SJSA1 (cell line): ENCODE measurements around the gene ZNF683. TPM values are rescaled to one million over a fixed set of nuclear protein-coding genes. Genes with fewer than 3 reads are reported as not detected.
A peak's percentile ranks its signal among the peaks of the same experiment; 100 is the strongest.
"Not testable (repeated sequence)": the region's sequence is repeated elsewhere in the genome, so short reads cannot be mapped to it uniquely, and the experiment has no call there.

Experiments used
- DNase-seq, 2 experiments: peaks; one replicate each; pipeline ENCODE4 v3.0.0-alpha.2; 2015 to 2020; ENCODE audit warnings: low spot score in 2 of 2, low read depth in 1 of 2
- H3K27ac ChIP-seq: fragments of 250-450 bp; sonication (Bioruptor Pico); 2 replicates; pipeline ENCODE4 v1.5.1; 2020; ENCODE audit warnings: mild to moderate bottlenecking, moderate library complexity
- H3K27me3 ChIP-seq: fragments of 250-450 bp; sonication (Bioruptor Pico); replicated peaks from 2 replicates; pipeline ENCODE4 v1.5.1; 2020; ENCODE audit warnings: mild to moderate bottlenecking, moderate library complexity
- H3K36me3 ChIP-seq: fragments of 250-450 bp; sonication (Bioruptor Pico); 2 replicates; pipeline ENCODE4 v1.5.1; 2020; ENCODE audit warnings: mild to moderate bottlenecking
- H3K4me1 ChIP-seq: fragments of 250-450 bp; sonication (Bioruptor Pico); replicated peaks from 2 replicates; pipeline ENCODE4 v1.6.1; 2021; ENCODE audit warnings: mild to moderate bottlenecking
- H3K4me3 ChIP-seq: fragments of 250-450 bp; sonication (Bioruptor Pico); 2 replicates; pipeline ENCODE4 v1.5.1; 2020; ENCODE audit warnings: mild to moderate bottlenecking
- H3K9me3 ChIP-seq: fragments of 250-450 bp; sonication (Bioruptor Pico); replicated peaks from 2 replicates; pipeline ENCODE4 v1.5.1; 2020; ENCODE audit warnings: mild to moderate bottlenecking
- total RNA-seq: library from RNA; depleted of rRNA; stranded (reverse); fragments of >200 nt; shearing (Covaris generic); gene quantifications from 2 replicates; pipeline ENCODE4 v1.2.3, GENCODE V29; 2014; rRNA removed

Gene ZNF683
- total RNA-seq: not detected in 2 replicates

- H3K4me1 ChIP-seq: not testable (repeated sequence)
Observed at GRCh38 chr1:26372611-26373010, at the start of gene ZNF683. TSS of gene ZNF683 (minus strand) at chr1:26372750. CDS start at chr1:26368571, 4,179 bp downstream.

GRCh38 chr1:26419494-26419893 is 46.9 kb upstream of the ZNF683 start:
- peaks cover 14% of the 10 kb centered on the region for H3K4me1 ChIP-seq
- no peak for DNase-seq
- no peak overlapping the region for H3K27ac ChIP-seq
- H3K36me3 ChIP-seq: no peaks in the 10 kb centered on the region
- no peak overlapping the region for H3K4me3 ChIP-seq
- H3K9me3 ChIP-seq: no peaks in the 10 kb centered on the region
- H3K27me3 ChIP-seq: peaks cover 23% of the 10 kb centered on the region; the same call in 1 of the 2 replicates

More at GRCh38 chr1:26372611-26373010, at the start of gene ZNF683:
- not testable (repeated sequence) for H3K9me3 ChIP-seq, H3K27me3 ChIP-seq, H3K36me3 ChIP-seq, H3K27ac ChIP-seq, DNase-seq, H3K4me3 ChIP-seq

GRCh38 chr1:26418865-26419349 is 46.4 kb upstream of the ZNF683 start:
- no peaks in the 10 kb centered on the region for H3K36me3 ChIP-seq
- no peaks in the 10 kb centered on the region for H3K9me3 ChIP-seq
- peaks cover 14% of the 10 kb centered on the region for H3K4me1 ChIP-seq
- no peak overlapping the region for H3K4me3 ChIP-seq
- peaks cover 25% of the 10 kb centered on the region; the same call in 1 of the 2 replicates for H3K27me3 ChIP-seq
- DNase-seq: peak; percentile 35 to 52
- H3K27ac ChIP-seq: no peak overlapping the region

- DNase-seq: peak; percentile 39 to 78
- Histone ChIP-seq H3K4me1 (peaks cover 14% of the 10 kb centered on the region), H3K27me3 (peaks cover 36% of the 10 kb centered on the region), H3K4me3 (no peak overlapping the region), H3K9me3 (no peaks in the 10 kb centered on the region), H3K36me3 (no peaks in the 10 kb centered on the region), H3K27ac (no peak overlapping the region)
Observed at GRCh38 chr1:26417111-26417759, 44.7 kb upstream of the ZNF683 start.

GRCh38 chr1:26413031-26413430 is 40.5 kb upstream of the ZNF683 start:
- Histone ChIP-seq H3K27ac (no peak overlapping the region), H3K27me3 (peaks cover 54% of the 10 kb centered on the region), H3K4me1 (peaks cover 11% of the 10 kb centered on the region), H3K9me3 (no peaks in the 10 kb centered on the region), H3K4me3 (no peak overlapping the region), H3K36me3 (no peaks in the 10 kb centered on the region)
- DNase-seq: no peak

GRCh38 chr1:26412180-26412840 is 39.8 kb upstream of the ZNF683 start:
- H3K4me3 ChIP-seq: no peak overlapping the region
- H3K36me3 ChIP-seq: no peaks in the 10 kb centered on the region
- H3K9me3 ChIP-seq: no peaks in the 10 kb centered on the region
- peaks cover 10% of the 10 kb centered on the region for H3K4me1 ChIP-seq
- H3K27ac ChIP-seq: no peak overlapping the region
- H3K27me3 ChIP-seq: peaks cover 54% of the 10 kb centered on the region
- no peak for DNase-seq

- no peak for DNase-seq
- Histone ChIP-seq H3K27me3 (peaks cover 54% of the 10 kb centered on the region), H3K4me3 (no peak overlapping the region), H3K36me3 (no peaks in the 10 kb centered on the region), H3K9me3 (no peaks in the 10 kb centered on the region), H3K4me1 (peaks cover 10% of the 10 kb centered on the region), H3K27ac (no peak overlapping the region)
Observed at GRCh38 chr1:26411624-26412074, 39.1 kb upstream of the ZNF683 start.

GRCh38 chr1:26410706-26411623 is 38.4 kb upstream of the ZNF683 start, which contains the start of gene LIN28A:
TSS of gene LIN28A (plus strand) at chr1:26410817. CDS start at chr1:26410892, 75 bp downstream.
- Histone ChIP-seq H3K27me3 (peaks cover 51% of the 10 kb centered on the region), H3K36me3 (no peaks in the 10 kb centered on the region), H3K4me1 (peaks cover 10% of the 10 kb centered on the region), H3K4me3 (no peak within 1 kb of the TSS), H3K9me3 (no peaks in the 10 kb centered on the region), H3K27ac (no peak within 1 kb of the TSS)
- no peak for DNase-seq

- peaks cover 45% of the 10 kb centered on the region for H3K27me3 ChIP-seq
- H3K27ac ChIP-seq: no peak overlapping the region
- no peak for DNase-seq
- H3K9me3 ChIP-seq: no peaks in the 10 kb centered on the region
- peaks cover 22% of the 10 kb centered on the region for H3K4me1 ChIP-seq
- no peaks in the 10 kb centered on the region for H3K36me3 ChIP-seq
- no peak overlapping the region for H3K4me3 ChIP-seq
Observed at GRCh38 chr1:26409191-26409807, 36.7 kb upstream of the ZNF683 start.

GRCh38 chr1:26408604-26409003 is 36.1 kb upstream of the ZNF683 start:
- Histone ChIP-seq H3K4me3 (no peak overlapping the region), H3K4me1 (peaks cover 29% of the 10 kb centered on the region), H3K27ac (no peak overlapping the region), H3K27me3 (peaks cover 42% of the 10 kb centered on the region), H3K9me3 (no peaks in the 10 kb centered on the region; the same call in 1 of the 2 replicates), H3K36me3 (no peaks in the 10 kb centered on the region)
- DNase-seq: peak; percentile 63 to 64

GRCh38 chr1:26405281-26405915 is 32.8 kb upstream of the ZNF683 start:
- Histone ChIP-seq H3K9me3 (no peaks in the 10 kb centered on the region; the same call in 1 of the 2 replicates), H3K36me3 (no peaks in the 10 kb centered on the region), H3K4me3 (no peak overlapping the region), H3K27me3 (peaks cover 12% of the 10 kb centered on the region), H3K4me1 (peaks cover 29% of the 10 kb centered on the region), H3K27ac (peak overlapping the region; percentile 90)
- peak in 1 of 2 experiments; percentile 69 for DNase-seq

GRCh38 chr1:26404641-26405040 is 32.1 kb upstream of the ZNF683 start:
- no peak overlapping the region for H3K4me3 ChIP-seq
- peaks cover 29% of the 10 kb centered on the region for H3K4me1 ChIP-seq
- H3K27me3 ChIP-seq: peaks cover 9% of the 10 kb centered on the region
- peak overlapping the region; percentile 90 for H3K27ac ChIP-seq
- H3K9me3 ChIP-seq: no peaks in the 10 kb centered on the region; the same call in 1 of the 2 replicates
- peak in 1 of 2 experiments; percentile 70 for DNase-seq
- H3K36me3 ChIP-seq: no peaks in the 10 kb centered on the region
